ENCODE data around the gene NDEL1. TPM values are rescaled to one million over a fixed set of nuclear protein-coding genes. Genes with fewer than 3 reads are reported as not detected.
A peak's percentile ranks its signal among the peaks of the same experiment; 100 is the strongest.

Gene NDEL1, protein sequence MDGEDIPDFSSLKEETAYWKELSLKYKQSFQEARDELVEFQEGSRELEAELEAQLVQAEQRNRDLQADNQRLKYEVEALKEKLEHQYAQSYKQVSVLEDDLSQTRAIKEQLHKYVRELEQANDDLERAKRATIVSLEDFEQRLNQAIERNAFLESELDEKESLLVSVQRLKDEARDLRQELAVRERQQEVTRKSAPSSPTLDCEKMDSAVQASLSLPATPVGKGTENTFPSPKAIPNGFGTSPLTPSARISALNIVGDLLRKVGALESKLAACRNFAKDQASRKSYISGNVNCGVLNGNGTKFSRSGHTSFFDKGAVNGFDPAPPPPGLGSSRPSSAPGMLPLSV
- 68.2 and 74.2 TPM in 2 replicates for total RNA-seq
- long read RNA-seq, transcript NDEL1-201 (9 exons, 2,372 nt) = minor isoform, 36 of 103 reads
- long read RNA-seq, transcript NDEL1-203 (10 exons, 1,858 nt) = major isoform, 42 of 103 reads
- long read RNA-seq, partial matches to known transcripts = 5 of 103 reads
- long read RNA-seq, other reads (novel, unspliced or antisense) = 16 of 103 reads

DNA sequence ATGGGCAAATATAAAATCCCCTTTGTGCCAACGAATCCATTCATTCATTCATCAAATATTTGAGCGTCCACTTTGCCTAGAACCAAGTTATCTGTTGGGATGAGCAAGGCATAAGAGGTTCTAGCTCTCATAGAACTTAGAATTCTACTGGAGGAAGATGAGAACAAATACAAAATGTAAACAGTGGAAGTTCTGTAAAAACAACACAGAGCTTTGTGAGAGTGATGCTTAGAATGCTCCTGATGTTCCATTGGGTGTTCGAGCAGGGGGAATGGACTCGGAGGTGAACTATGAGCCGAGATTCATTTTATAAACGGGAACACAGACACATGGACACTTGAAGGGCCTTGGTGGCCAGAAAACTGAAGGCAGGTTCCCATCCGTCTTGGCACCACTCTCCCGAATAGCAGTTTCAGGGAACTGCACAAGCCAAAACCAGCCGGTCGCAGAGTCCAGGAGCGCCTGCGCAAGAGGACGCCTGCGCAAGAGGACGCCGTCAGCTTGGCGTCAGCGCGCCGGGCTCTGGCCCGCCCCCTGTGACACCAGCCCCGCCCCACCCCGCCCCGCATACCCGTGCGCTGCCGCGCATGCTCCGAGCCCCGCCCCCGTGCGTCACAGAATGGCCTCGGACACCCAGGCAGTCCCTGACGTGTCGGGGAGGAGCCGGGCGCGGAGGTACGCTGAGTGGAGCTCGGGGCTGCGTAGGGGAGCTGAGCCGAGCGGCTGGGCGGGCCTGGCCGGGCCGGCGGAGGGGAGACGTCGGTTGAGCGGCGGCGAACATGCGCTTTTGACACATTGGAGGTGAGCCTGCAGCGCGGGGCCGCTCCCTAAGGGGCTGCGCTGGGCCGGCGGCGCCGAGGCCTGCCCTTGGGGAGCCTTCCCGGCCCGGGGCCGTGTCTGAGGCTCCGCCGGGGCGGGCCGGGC lies at the start of gene NDEL1:
NDEL1 (plus strand) TSS at position 640 of the 924 bp plus-strand sequence. CDS start 8,388 bp downstream, outside the sequence.
- H3K9me3 Mint-ChIP-seq (ENCODE audit: unreplicated experiment) = no peaks in the 10 kb centered on the region
- TF ChIP-seq, protein P1, sequence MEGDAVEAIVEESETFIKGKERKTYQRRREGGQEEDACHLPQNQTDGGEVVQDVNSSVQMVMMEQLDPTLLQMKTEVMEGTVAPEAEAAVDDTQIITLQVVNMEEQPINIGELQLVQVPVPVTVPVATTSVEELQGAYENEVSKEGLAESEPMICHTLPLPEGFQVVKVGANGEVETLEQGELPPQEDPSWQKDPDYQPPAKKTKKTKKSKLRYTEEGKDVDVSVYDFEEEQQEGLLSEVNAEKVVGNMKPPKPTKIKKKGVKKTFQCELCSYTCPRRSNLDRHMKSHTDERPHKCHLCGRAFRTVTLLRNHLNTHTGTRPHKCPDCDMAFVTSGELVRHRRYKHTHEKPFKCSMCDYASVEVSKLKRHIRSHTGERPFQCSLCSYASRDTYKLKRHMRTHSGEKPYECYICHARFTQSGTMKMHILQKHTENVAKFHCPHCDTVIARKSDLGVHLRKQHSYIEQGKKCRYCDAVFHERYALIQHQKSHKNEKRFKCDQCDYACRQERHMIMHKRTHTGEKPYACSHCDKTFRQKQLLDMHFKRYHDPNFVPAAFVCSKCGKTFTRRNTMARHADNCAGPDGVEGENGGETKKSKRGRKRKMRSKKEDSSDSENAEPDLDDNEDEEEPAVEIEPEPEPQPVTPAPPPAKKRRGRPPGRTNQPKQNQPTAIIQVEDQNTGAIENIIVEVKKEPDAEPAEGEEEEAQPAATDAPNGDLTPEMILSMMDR (IDR thresholded peaks at IDR 0.05) = no peak
- peaks cover 4% of the 10 kb centered on the region for H3K27me3 Mint-ChIP-seq (ENCODE audit: unreplicated experiment)
- peaks cover 6% of the 10 kb centered on the region for H3K36me3 Mint-ChIP-seq (ENCODE audit: unreplicated experiment)
- H3K4me3 Mint-ChIP-seq (ENCODE audit: unreplicated experiment) = peak within 1 kb of the TSS; percentile 94
- peaks cover 25% of the 10 kb centered on the region for H3K4me1 Mint-ChIP-seq (ENCODE audit: unreplicated experiment)
- H3K27ac Mint-ChIP-seq (ENCODE audit: unreplicated experiment) = peak within 1 kb of the TSS; percentile 98
- peak; percentile 100 for DNase-seq (ENCODE audit: extremely low spot score, unreplicated experiment)

DNA sequence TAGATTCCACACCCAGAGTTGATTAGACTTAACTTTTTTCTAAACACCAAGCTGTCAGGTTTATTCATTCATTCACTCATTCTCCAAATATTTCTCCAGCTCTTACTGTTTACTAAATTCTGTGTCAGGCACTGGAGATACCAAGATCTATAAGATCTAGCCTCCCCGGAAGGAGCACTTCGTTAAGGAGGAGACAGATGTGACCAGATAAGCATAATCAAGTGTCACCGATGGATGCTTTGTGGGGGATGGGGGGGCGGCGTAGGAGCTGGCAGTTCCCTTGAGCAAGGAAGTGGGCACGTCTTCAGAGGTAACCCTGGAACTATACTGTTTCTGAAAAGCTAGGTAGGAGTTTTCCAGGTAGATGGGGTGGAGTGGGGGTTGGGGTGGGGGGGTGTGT lies 48.8 kb upstream of the NDEL1 start:
- no peak overlapping the region for H3K27ac Mint-ChIP-seq (ENCODE audit: unreplicated experiment)
- H3K4me3 Mint-ChIP-seq (ENCODE audit: unreplicated experiment) = peak overlapping the region; percentile 32
- TF ChIP-seq, protein P1 (IDR thresholded peaks at IDR 0.05) = no peak
- no peaks in the 10 kb centered on the region for H3K27me3 Mint-ChIP-seq (ENCODE audit: unreplicated experiment)
- H3K9me3 Mint-ChIP-seq (ENCODE audit: unreplicated experiment) = no peaks in the 10 kb centered on the region
- H3K4me1 Mint-ChIP-seq (ENCODE audit: unreplicated experiment) = peaks cover 30% of the 10 kb centered on the region
- DNase-seq (ENCODE audit: extremely low spot score, unreplicated experiment) = no peak
- H3K36me3 Mint-ChIP-seq (ENCODE audit: unreplicated experiment) = peaks cover 9% of the 10 kb centered on the region

DNA sequence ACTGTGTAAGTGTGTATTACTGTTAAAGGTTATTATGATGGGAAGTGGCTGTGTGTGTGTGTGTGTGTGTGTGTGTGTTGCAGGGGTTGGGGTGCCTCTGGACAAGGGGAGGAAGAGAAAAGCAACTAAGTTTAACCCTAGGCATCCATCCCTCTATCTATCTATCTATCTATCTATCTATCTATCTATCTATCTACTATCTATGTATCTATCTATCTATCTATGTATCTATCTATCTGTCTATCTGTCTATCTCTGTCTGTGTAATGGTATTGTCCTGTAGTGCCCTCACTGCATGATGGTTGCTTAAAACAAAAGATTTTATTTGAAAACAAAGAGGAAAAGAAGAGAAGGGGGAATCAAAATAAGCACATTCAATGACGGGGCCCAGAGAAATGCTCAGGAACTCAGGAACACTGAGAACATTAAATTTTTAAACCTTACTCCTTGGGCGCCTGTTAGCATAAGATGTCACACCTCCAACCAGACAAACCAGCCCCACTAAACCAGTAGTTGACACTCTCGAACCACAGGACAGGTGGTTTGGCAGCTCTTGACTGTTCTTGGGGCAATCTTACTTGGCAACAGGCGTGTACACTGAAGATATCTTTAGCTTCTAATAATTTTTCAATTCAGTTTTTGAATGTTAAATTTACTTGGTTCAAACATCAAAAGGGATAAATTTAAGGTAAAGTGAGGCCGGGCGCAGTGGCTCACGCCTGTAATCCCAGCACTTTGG lies 47.6 kb upstream of the NDEL1 start:
- Mint-ChIP-seq H3K27ac (ENCODE audit: unreplicated experiment) (no peak overlapping the region), H3K36me3 (ENCODE audit: unreplicated experiment) (no peaks in the 10 kb centered on the region)
- TF ChIP-seq, protein P1 (IDR thresholded peaks at IDR 0.05) = no peak

DNA sequence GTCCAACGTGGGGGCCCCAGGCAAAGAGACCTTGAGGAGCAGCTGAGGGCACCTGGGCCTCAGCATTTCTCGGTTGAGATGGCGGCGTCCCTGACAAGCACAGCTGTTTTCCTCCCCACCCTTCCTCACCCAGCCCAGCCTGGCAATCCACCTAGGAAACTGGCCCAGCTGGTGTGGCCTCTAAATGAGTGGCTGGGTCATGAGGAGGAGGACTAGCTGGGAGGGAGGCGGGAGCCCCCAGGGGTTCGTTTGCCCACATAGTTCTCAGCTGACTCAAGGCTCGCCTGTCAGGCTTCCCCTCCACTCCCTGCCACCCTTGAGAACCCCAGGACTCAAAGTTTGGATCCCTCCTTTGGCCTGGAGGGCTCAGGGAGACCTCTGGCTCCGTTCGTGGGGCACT lies 44.0 kb upstream of the NDEL1 start:
- no peak overlapping the region for H3K4me3 Mint-ChIP-seq (ENCODE audit: unreplicated experiment)
- DNase-seq (ENCODE audit: extremely low spot score, unreplicated experiment) = no peak
- TF ChIP-seq, protein P1 (IDR thresholded peaks at IDR 0.05) = no peak

More for the DNA sequence above, 47.6 kb upstream of the NDEL1 start:
- Mint-ChIP-seq H3K9me3 (ENCODE audit: unreplicated experiment) (no peaks in the 10 kb centered on the region), H3K4me3 (ENCODE audit: unreplicated experiment) (no peak overlapping the region), H3K27me3 (ENCODE audit: unreplicated experiment) (no peaks in the 10 kb centered on the region), H3K4me1 (ENCODE audit: unreplicated experiment) (peaks cover 21% of the 10 kb centered on the region)
- no peak for DNase-seq (ENCODE audit: extremely low spot score, unreplicated experiment)

More for the DNA sequence above, 44.0 kb upstream of the NDEL1 start:
- Mint-ChIP-seq H3K27ac (ENCODE audit: unreplicated experiment) (no peak overlapping the region), H3K9me3 (ENCODE audit: unreplicated experiment) (no peaks in the 10 kb centered on the region), H3K27me3 (ENCODE audit: unreplicated experiment) (peaks cover 25% of the 10 kb centered on the region), H3K4me1 (ENCODE audit: unreplicated experiment) (peaks cover 5% of the 10 kb centered on the region), H3K36me3 (ENCODE audit: unreplicated experiment) (no peaks in the 10 kb centered on the region)

Measured in osteocyte (in vitro differentiated cells).